ENCODE measurements around the gene PCBP2.
A peak's percentile ranks its signal among the peaks of the same experiment; 100 is the strongest.
"Not testable (repeated sequence)": the region's sequence is repeated elsewhere in the genome, so short reads cannot be mapped to it uniquely, and the experiment has no call there.

Gene PCBP2

GRCh38 chr12:53472056-53472582, 20.2 kb downstream of the PCBP2 start:
- DNase-seq (ENCODE audit: low spot score) = no peak

GRCh38 chr12:53474077-53474476, 22.2 kb downstream of the PCBP2 start:
- DNase-seq (ENCODE audit: low spot score) = no peak

- DNase-seq (ENCODE audit: low spot score) = no peak
These were observed 22.9 kb downstream of the PCBP2 start for GRCh38 chr12:53474819-53475218.

- DNase-seq (ENCODE audit: low spot score) = peak; percentile 39
These were observed 24.9 kb downstream of the PCBP2 start for GRCh38 chr12:53476769-53477209.

GRCh38 chr12:53478865-53479264, 27.0 kb downstream of the PCBP2 start:
- DNase-seq (ENCODE audit: low spot score) = no peak

- no peak for DNase-seq (ENCODE audit: low spot score)
These were observed 27.4 kb downstream of the PCBP2 start for GRCh38 chr12:53479331-53479730.

GRCh38 chr12:53480491-53481442, 28.9 kb downstream of the PCBP2 start:
- no peak for DNase-seq (ENCODE audit: low spot score)

GRCh38 chr12:53481458-53481857, 29.6 kb downstream of the PCBP2 start:
- DNase-seq (ENCODE audit: low spot score) = not testable (repeated sequence)

GRCh38 chr12:53481939-53482586, 30.2 kb downstream of the PCBP2 start:
- DNase-seq (ENCODE audit: low spot score) = peak; percentile 48

- DNase-seq (ENCODE audit: low spot score) = no peak
These were observed 30.8 kb downstream of the PCBP2 start for GRCh38 chr12:53482626-53483168.

- DNase-seq (ENCODE audit: low spot score) = no peak
These were observed 31.5 kb downstream of the PCBP2 start for GRCh38 chr12:53483225-53483978.

GRCh38 chr12:53483979-53484377, 32.1 kb downstream of the PCBP2 start:
- no peak for DNase-seq (ENCODE audit: low spot score)

- no peak for DNase-seq (ENCODE audit: low spot score)
These were observed 33.0 kb downstream of the PCBP2 start for GRCh38 chr12:53484686-53485575.

GRCh38 chr12:53485955-53486735, 34.2 kb downstream of the PCBP2 start:
- no peak for DNase-seq (ENCODE audit: low spot score)

- no peak for DNase-seq (ENCODE audit: low spot score)
These were observed 35.0 kb downstream of the PCBP2 start for GRCh38 chr12:53486736-53487487.

- DNase-seq (ENCODE audit: low spot score) = no peak
These were observed 37.5 kb downstream of the PCBP2 start for GRCh38 chr12:53489242-53489864.

GRCh38 chr12:53492188-53492587, 40.3 kb downstream of the PCBP2 start:
- no peak for DNase-seq (ENCODE audit: low spot score)

- DNase-seq (ENCODE audit: low spot score) = peak; percentile 91
These were observed 41.1 kb downstream of the PCBP2 start for GRCh38 chr12:53492830-53493609.
